ENCODE measurements around the gene SLC8A2.

Gene SLC8A2

DNA sequence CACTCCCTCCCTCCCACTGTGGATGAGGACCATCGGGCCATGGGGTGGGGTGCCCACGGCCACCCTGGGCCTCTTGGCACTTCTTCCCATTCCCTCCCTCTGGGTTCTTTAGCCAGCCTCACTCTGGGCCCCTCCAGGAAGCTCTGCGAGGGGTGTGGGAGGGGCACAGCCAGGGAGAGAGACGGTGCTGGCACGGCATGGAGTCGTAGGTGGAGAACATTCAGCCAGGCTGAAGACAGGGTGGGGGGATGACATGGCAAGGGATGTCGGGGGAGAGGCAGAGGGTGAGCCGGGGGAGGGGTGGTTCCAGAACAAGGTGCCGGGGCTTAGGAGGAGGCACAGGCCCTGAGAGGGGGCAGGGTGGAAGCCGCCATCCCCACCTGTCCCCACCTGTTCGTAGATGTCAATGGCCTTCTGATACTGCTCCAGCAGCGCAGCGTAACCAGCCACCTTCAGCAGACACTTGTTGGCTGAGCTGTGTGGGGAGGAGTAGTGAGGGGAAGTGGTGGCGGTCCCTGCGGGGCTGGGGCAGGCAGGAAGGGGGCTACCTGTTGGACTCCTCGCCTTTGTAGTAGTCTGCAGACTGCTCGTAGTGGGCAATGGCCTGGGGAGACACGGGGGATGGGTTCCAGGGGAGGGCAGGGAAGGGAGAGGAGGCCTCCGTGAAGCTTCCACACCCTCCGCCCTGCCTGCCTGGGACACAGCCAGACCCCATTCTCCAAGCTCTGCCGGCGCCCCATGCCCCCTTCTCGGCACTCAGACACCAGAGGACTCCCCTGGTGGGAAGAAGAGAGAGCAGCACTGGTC, 21.1 kb upstream of the SLC8A2 start:
- Histone ChIP-seq H3K4me3 (ENCODE audit: low read depth, low read length) (no peak overlapping the region), H3K9me3 (ENCODE audit: severe bottlenecking) (no peaks in the 10 kb centered on the region), H3K36me3 (peaks cover 80% of the 10 kb centered on the region), H3K27ac (peak overlapping the region; percentile 44; the same call in 1 of the 2 replicates), H3K27me3 (ENCODE audit: insufficient read depth, low read depth, severe bottlenecking) (no peaks in the 10 kb centered on the region)
- DNase-seq = no peak
- TF ChIP-seq, protein P1, sequence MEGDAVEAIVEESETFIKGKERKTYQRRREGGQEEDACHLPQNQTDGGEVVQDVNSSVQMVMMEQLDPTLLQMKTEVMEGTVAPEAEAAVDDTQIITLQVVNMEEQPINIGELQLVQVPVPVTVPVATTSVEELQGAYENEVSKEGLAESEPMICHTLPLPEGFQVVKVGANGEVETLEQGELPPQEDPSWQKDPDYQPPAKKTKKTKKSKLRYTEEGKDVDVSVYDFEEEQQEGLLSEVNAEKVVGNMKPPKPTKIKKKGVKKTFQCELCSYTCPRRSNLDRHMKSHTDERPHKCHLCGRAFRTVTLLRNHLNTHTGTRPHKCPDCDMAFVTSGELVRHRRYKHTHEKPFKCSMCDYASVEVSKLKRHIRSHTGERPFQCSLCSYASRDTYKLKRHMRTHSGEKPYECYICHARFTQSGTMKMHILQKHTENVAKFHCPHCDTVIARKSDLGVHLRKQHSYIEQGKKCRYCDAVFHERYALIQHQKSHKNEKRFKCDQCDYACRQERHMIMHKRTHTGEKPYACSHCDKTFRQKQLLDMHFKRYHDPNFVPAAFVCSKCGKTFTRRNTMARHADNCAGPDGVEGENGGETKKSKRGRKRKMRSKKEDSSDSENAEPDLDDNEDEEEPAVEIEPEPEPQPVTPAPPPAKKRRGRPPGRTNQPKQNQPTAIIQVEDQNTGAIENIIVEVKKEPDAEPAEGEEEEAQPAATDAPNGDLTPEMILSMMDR (IDR thresholded peaks at IDR 0.05; ENCODE audit: low read depth, low read length) = no peak

GRCh38 chr19:47492137-47492533, 20.4 kb upstream of the SLC8A2 start:
- peaks cover 80% of the 10 kb centered on the region for H3K36me3 ChIP-seq
- H3K27ac ChIP-seq = no peak overlapping the region
- no peaks in the 10 kb centered on the region for H3K9me3 ChIP-seq (ENCODE audit: severe bottlenecking)
- no peak for DNase-seq
- no peak overlapping the region for H3K4me3 ChIP-seq (ENCODE audit: low read depth, low read length)
- no peaks in the 10 kb centered on the region for H3K27me3 ChIP-seq (ENCODE audit: insufficient read depth, low read depth, severe bottlenecking)
- TF ChIP-seq, protein P1 (IDR thresholded peaks at IDR 0.05; ENCODE audit: low read depth, low read length) = no peak

DNA sequence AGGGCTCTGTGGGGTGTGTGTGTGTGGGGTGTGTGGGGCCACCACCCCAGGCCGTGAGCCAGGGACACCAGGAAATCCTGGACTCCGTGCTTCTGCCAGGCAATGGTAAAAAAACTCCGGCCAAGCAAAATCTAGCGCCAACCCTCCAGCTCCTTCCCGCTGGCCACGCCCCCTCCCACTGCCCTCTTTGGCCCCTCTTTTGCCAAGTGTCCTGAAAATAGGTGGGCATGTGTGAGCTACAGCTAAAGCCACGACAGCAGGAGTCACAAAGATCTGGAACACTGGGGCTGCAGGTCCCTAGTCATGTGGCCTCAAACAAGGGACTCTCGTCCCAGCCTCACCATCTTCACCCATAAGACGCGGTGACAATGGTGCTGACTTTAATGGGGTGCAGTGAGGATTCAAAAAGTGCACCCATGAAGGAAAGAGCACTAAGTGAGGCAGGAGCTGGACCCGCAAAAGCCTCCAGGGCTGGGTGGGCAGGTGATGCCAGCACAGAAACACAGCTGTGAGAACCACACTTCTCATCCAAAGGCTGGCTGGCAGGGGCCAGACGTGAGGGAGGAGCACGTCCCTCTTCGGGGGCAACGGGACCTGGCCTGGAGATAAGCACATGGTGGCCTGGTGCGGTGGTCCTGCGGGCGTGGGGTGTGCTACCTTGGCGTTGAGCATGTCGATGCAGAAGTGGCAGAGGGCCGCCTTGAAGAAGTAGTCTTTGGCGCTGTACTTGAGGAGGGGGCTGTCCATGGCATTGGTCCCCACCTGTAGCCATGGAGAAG, 19.9 kb upstream of the SLC8A2 start:
- H3K36me3 ChIP-seq = peaks cover 78% of the 10 kb centered on the region
- H3K27ac ChIP-seq = peak overlapping the region; percentile 21; the same call in 1 of the 2 replicates
- TF ChIP-seq, protein P1 (IDR thresholded peaks at IDR 0.05; ENCODE audit: low read depth, low read length) = no peak
- H3K27me3 ChIP-seq (ENCODE audit: insufficient read depth, low read depth, severe bottlenecking) = no peaks in the 10 kb centered on the region
- H3K9me3 ChIP-seq (ENCODE audit: severe bottlenecking) = no peaks in the 10 kb centered on the region
- DNase-seq = no peak
- no peak overlapping the region for H3K4me3 ChIP-seq (ENCODE audit: low read depth, low read length)

DNA sequence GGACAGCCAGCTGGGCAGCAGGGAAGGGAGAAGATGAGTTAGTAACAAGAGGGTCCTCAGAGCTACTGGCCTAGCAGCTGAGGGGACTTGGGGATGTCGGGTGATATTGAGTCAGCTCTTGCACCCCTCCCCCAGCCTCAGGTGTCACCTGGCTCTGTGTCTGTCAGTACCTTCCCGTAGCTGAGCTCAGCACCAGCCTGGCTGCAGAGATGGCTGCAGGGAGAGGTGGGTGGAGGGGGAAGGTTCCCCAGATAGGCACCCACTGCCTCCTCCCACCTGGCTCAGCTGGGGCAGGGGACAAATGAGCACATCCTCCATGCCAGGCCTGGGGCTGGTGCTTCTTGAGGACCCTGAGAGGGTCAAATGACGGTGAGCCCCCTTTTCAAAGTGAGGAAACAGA, 19.2 kb upstream of the SLC8A2 start:
- TF ChIP-seq, protein P1 (IDR thresholded peaks at IDR 0.05; ENCODE audit: low read depth, low read length) = no peak
- H3K27me3 ChIP-seq (ENCODE audit: insufficient read depth, low read depth, severe bottlenecking) = no peaks in the 10 kb centered on the region
- H3K9me3 ChIP-seq (ENCODE audit: severe bottlenecking) = no peaks in the 10 kb centered on the region
- peaks cover 75% of the 10 kb centered on the region for H3K36me3 ChIP-seq
- H3K4me3 ChIP-seq (ENCODE audit: low read depth, low read length) = no peak overlapping the region
- peak overlapping the region; percentile 21; the same call in 1 of the 2 replicates for H3K27ac ChIP-seq
- no peak for DNase-seq

DNA sequence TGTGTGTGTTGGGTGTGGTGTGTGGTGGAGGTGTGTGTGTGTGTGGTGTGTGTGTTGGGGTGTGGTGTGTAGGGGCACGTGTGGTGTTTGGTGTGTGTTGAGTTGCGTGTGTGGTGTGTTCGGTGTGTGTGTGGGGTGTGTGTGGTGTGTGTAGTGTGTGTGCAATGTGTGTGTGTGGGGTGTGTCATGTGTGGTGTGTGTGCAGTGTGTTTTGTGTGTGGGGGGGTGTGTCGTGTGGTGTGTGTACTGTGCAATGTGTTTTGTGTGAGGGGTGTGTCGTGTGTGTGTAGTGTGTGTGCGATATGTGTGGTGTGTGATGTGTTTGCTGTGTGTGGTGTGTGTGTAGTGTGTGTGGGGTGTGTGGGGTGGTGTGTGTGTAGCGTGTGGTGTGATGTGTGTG, 18.3 kb upstream of the SLC8A2 start:
- TF ChIP-seq, protein P1 (IDR thresholded peaks at IDR 0.05; ENCODE audit: low read depth, low read length) = no peak
- Histone ChIP-seq H3K27me3 (ENCODE audit: insufficient read depth, low read depth, severe bottlenecking) (no peaks in the 10 kb centered on the region), H3K4me3 (ENCODE audit: low read depth, low read length) (no peak overlapping the region), H3K27ac (no peak overlapping the region), H3K36me3 (peaks cover 82% of the 10 kb centered on the region), H3K9me3 (ENCODE audit: severe bottlenecking) (no peaks in the 10 kb centered on the region)
- no peak for DNase-seq

Data from WERI-Rb-1 (cell line).